Gastrocnemius medialis (tissue), 4 donors: ENCODE results near the gene UGT1A8. TPM values are rescaled to one million over a fixed set of nuclear protein-coding genes. Genes with fewer than 3 reads are reported as not detected.

ENCODE experiments used
- ATAC-seq, 2 donors: fragments of 150-250 bp; one replicate each; pipeline ENCODE4 v1.9.1; 2016
- DNase-seq, 2 donors: peaks; one replicate each; pipeline ENCODE4 v3.0.0-alpha.2; 2019
- H3K27ac ChIP-seq, 4 donors: fragments of 200-600 bp; sonication (generic); 1 replicate in 1 of 4; 2 replicates in 3 of 4; pipeline ENCODE4 v1.5.1; 2016 to 2018; ENCODE audit warnings: mild to moderate bottlenecking in 2 of 4, moderate library complexity in 1 of 4
- H3K27me3 ChIP-seq, 3 donors: fragments of 200-600 bp; sonication (generic) in 2 of 3; 1 replicate in 1 of 3; 2 replicates in 2 of 3; pipeline versions ENCODE4 v1.5.1 to v1.6.0; 2016 to 2019; ENCODE audit warnings: mild to moderate bottlenecking in 1 of 3, moderate library complexity in 1 of 3
- H3K36me3 ChIP-seq, 2 donors: fragments of 200-600 bp; sonication (generic) in 1 of 2; one replicate each; pipeline ENCODE4 v1.5.1; 2017 to 2018
- H3K4me1 ChIP-seq, 2 donors: fragments of 200-600 bp; sonication (generic) in 1 of 2; one replicate each; pipeline ENCODE4 v1.5.1; 2016 to 2017; ENCODE audit warnings: mild to moderate bottlenecking in 2 of 2
- H3K4me3 ChIP-seq, 4 donors: fragments of 200-600 bp; sonication (generic) in 3 of 4; 1 replicate in 1 of 4; 2 replicates in 3 of 4; pipeline ENCODE4 v1.5.1; 2016 to 2019; ENCODE audit warnings: mild to moderate bottlenecking in 2 of 4
- H3K9me3 ChIP-seq, 3 donors: fragments of 200-600 bp; sonication (generic) in 2 of 3; 1 replicate in 1 of 3; 2 replicates in 2 of 3; pipeline ENCODE4 v1.5.1; 2016 to 2019
- POLR2A ChIP-seq, 2 donors: fragments of 450-650 bp; IDR thresholded peaks; one replicate each; pipeline ENCODE4 v1.6.1; 2017; ENCODE audit warnings: antibody characterized with exemption in 2 of 2, mild to moderate bottlenecking in 2 of 2, moderate library complexity in 2 of 2
- in situ Hi-C, 4 donors: fragments of 200-750 bp; cut with MboI; loops; one replicate each; pipeline versions ENCODE4 v1.15.0 to v1.8.0; 2017; ENCODE audit warnings: low sequenced_read_pairs in 4 of 4
- intact Hi-C: fragments of 100-400 bp; cut with DNase I; formaldehyde crosslinking; loops from one replicate; pipeline ENCODE4 v1.15.1; 2023; ENCODE audit warnings: low total_unique reads
- total RNA-seq, 4 donors: library from RNA; depleted of rRNA; stranded (reverse); fragments of >200 nt; gene quantifications; one replicate each; pipeline versions ENCODE4 v1.1.0 to v1.2.3, GENCODE V29; 2016
- TF ChIP-seq, protein P1 (sequence below), 5 experiments: fragments of 450-650 bp in 3 of 5; fragments of 200-600 bp in 2 of 5; sonication (generic) in 2 of 5; IDR thresholded peaks in 4 of 5; conservative IDR thresholded peaks in 1 of 5; 1 replicate in 4 of 5; 2 replicates in 1 of 5; pipeline ENCODE4 v1.5.1; 2016 to 2019; ENCODE audit warnings: antibody characterized with exemption in 5 of 5, mild to moderate bottlenecking in 3 of 5, moderate library complexity in 3 of 5

Gene UGT1A8
- total RNA-seq, 4 donors from 2014 or later = not detected

DNA sequence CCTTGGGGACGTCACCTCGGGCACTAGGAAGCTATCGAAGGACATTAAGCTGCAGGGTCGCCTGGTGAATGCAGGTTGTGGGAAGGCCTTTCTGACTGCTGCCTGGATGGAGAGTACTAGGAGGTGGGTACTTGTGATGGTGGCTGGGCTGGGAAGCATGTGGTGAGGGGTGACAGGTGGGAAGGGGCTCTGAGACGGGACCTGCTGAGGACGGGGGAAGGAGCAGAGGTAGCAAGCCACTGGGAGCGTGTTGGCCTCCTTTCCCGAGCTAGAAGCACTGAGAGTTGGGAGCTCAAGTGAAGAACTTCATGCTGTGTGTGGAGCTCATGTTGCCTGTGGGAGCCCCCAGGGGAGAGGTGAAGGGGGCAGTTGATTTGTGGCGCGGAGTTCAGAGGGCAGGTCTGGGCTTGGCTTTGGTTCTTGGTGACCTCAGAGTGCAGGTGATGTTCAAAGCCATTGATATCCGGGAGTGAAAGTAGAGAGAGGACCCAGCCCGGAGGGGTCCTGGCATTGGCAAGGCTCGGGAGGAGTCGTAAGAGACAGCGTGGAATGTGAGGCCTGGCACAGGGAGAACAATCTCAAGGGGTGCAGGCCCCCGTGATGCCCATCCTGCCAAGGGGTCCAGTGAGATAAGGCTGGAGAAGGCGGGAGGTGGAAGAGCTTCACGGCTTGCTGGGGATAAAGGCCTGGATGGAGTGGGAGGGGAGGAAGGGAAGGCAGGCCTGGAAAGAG lies 173.9 kb downstream of the UGT1A8 start:
- Histone ChIP-seq H3K36me3 (no peaks in the 10 kb centered on the region), H3K27ac (no peak overlapping the region), H3K4me1 (no peaks in the 10 kb centered on the region), H3K27me3 (no peaks in the 10 kb centered on the region), H3K4me3 (no peak overlapping the region), H3K9me3 (no peaks in the 10 kb centered on the region)
- TF ChIP-seq, protein P1, sequence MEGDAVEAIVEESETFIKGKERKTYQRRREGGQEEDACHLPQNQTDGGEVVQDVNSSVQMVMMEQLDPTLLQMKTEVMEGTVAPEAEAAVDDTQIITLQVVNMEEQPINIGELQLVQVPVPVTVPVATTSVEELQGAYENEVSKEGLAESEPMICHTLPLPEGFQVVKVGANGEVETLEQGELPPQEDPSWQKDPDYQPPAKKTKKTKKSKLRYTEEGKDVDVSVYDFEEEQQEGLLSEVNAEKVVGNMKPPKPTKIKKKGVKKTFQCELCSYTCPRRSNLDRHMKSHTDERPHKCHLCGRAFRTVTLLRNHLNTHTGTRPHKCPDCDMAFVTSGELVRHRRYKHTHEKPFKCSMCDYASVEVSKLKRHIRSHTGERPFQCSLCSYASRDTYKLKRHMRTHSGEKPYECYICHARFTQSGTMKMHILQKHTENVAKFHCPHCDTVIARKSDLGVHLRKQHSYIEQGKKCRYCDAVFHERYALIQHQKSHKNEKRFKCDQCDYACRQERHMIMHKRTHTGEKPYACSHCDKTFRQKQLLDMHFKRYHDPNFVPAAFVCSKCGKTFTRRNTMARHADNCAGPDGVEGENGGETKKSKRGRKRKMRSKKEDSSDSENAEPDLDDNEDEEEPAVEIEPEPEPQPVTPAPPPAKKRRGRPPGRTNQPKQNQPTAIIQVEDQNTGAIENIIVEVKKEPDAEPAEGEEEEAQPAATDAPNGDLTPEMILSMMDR (IDR thresholded peaks at IDR 0.05 in 4 of 5, conservative IDR thresholded peaks at IDR 0.05 in 1 of 5) = no peak
- DNase-seq (no peak), ATAC-seq (no peak)
- in situ Hi-C loops (no loop called here), intact Hi-C loops (no loop called here)

DNA sequence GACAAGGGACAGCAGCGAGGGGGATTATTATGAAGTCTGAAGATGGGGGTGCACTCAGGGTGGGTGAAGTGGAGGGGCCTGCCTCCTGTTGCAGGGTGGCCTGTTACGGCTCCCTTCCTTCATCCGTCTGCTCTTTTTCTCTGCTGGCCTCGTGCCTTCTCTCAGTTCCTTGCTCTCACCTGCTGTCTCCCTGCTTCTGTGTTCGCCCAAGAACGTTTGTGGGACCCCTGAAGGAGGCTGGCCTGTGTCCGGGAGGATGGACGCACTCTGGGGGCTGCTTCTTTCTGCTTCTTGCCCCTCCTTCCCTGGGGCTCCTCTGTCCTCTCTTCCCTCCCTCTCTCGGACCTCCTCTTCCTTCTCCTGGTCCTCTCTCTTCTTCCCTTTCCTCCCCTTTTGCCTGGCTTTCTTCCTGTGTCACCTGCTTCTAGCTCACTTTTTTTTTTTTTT lies 174.5 kb downstream of the UGT1A8 start:
- Histone ChIP-seq H3K27me3 (no peaks in the 10 kb centered on the region), H3K36me3 (no peaks in the 10 kb centered on the region), H3K9me3 (no peaks in the 10 kb centered on the region), H3K4me1 (no peaks in the 10 kb centered on the region), H3K4me3 (no peak overlapping the region), H3K27ac (no peak overlapping the region)
- TF ChIP-seq, protein P1 (IDR thresholded peaks at IDR 0.05 in 4 of 5, conservative IDR thresholded peaks at IDR 0.05 in 1 of 5) = no peak
- TF ChIP-seq POLR2A (IDR thresholded peaks at IDR 0.05) = no peak
- ATAC-seq (no peak), DNase-seq (no peak)
- in situ Hi-C loops (no loop called here), intact Hi-C loops (no loop called here)

GRCh38 chr2:233792720-233793119 lies 175.3 kb downstream of the UGT1A8 start:
- Histone ChIP-seq H3K4me3 (no peak overlapping the region), H3K27ac (no peak overlapping the region), H3K9me3 (no peaks in the 10 kb centered on the region), H3K36me3 (no peaks in the 10 kb centered on the region), H3K4me1 (no peaks in the 10 kb centered on the region), H3K27me3 (no peaks in the 10 kb centered on the region)
- in situ Hi-C loops (no loop called here), intact Hi-C loops (no loop called here)
- ATAC-seq = no peak
- no peak for DNase-seq
- TF ChIP-seq, protein P1 (IDR thresholded peaks at IDR 0.05 in 4 of 5, conservative IDR thresholded peaks at IDR 0.05 in 1 of 5) = no peak
- no peak for TF ChIP-seq POLR2A (IDR thresholded peaks at IDR 0.05)

DNA sequence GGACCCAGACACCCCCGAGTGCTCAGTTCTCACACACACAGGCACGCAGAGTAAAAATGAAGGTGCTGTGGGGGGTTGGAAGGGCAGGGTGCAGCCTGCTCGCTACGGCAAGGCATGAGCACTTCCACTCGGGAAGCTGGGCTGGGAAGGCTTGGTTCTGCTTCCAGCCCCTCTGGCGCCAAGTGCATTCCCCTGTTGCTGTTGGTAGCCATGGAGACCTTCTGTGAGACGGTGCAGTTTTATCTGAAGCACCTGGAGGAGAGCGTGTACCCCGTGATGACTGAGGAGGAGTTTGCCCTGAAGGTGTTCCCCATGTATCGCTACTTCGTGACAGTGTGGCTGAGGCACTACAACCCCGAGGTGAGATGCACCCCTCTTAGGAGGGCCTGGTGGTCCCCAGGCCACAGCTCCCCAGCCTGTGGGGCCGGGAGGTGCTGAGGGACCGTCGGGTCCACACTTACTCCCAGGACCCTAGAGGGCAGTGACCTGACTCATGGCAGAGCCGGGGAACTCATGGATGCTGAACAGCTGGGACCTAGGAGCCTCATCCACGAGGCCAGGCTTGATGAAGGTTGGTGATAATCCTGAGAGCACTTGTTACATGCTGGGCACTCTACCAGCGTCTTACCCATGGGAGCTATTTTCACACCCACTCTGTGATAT lies 176.2 kb downstream of the UGT1A8 start:
- ATAC-seq (no peak), DNase-seq (no peak)
- TF ChIP-seq, protein P1 (IDR thresholded peaks at IDR 0.05 in 4 of 5, conservative IDR thresholded peaks at IDR 0.05 in 1 of 5) = no peak
- no peak for TF ChIP-seq POLR2A (IDR thresholded peaks at IDR 0.05)
- H3K27me3 ChIP-seq = no peaks in the 10 kb centered on the region
- no peak overlapping the region for H3K4me3 ChIP-seq
- no peaks in the 10 kb centered on the region for H3K9me3 ChIP-seq
- H3K4me1 ChIP-seq = no peaks in the 10 kb centered on the region
- in situ Hi-C loops = no loop called here
- H3K27ac ChIP-seq = no peak overlapping the region
- H3K36me3 ChIP-seq = no peaks in the 10 kb centered on the region
- intact Hi-C loops = no loop called here
